Ishikawa (cell line): ENCODE data around the gene NAP1L5.
A peak's percentile ranks its signal among the peaks of the same experiment; 100 is the strongest.

Experiments used
- CEBPB ChIP-seq: IDR thresholded peaks from 2 replicates; pipeline ENCODE4 v1.6.1; 2012
- CREB1 ChIP-seq: IDR thresholded peaks from 2 replicates; pipeline ENCODE4 v1.6.1; 2012; ENCODE audit warnings: low read depth
- EGR1 ChIP-seq: IDR thresholded peaks from 2 replicates; pipeline ENCODE4 v1.6.1; 2012
- EP300 ChIP-seq: IDR thresholded peaks from 2 replicates; pipeline ENCODE4 v1.6.1; 2012; ENCODE audit warnings: borderline replicate concordance
- FOXM1 ChIP-seq: IDR thresholded peaks from 2 replicates; pipeline ENCODE4 v1.6.1; 2012; ENCODE audit warnings: low read depth, borderline replicate concordance
- MAX ChIP-seq: IDR thresholded peaks from 2 replicates; pipeline ENCODE4 v1.6.1; 2012
- NFIC ChIP-seq: IDR thresholded peaks from 2 replicates; pipeline ENCODE4 v1.6.1; 2012
- RAD21 ChIP-seq: IDR thresholded peaks from 2 replicates; pipeline ENCODE4 v1.6.1; 2012; ENCODE audit warnings: low read depth
- REST ChIP-seq: IDR thresholded peaks from 2 replicates; pipeline ENCODE4 v1.6.1; 2012; ENCODE audit warnings: low read depth, mild to moderate bottlenecking
- TAF1 ChIP-seq: IDR thresholded peaks from 2 replicates; pipeline ENCODE4 v1.6.1; 2012; ENCODE audit warnings: low read depth, mild to moderate bottlenecking
- TCF12 ChIP-seq: IDR thresholded peaks from 2 replicates; pipeline ENCODE4 v1.6.1; 2012; ENCODE audit warnings: low read depth
- TEAD4 ChIP-seq: IDR thresholded peaks from 2 replicates; pipeline ENCODE4 v1.6.1; 2012
- YY1 ChIP-seq: IDR thresholded peaks from 2 replicates; pipeline ENCODE4 v1.6.1; 2012; ENCODE audit warnings: low read depth
- ZBTB7A ChIP-seq: IDR thresholded peaks from 2 replicates; pipeline ENCODE4 v1.6.1; 2012; ENCODE audit warnings: low read depth
- TF ChIP-seq, protein P1 (sequence below): IDR thresholded peaks from 2 replicates; pipeline ENCODE4 v1.6.1; 2012

The NAP1L5 gene

DNA sequence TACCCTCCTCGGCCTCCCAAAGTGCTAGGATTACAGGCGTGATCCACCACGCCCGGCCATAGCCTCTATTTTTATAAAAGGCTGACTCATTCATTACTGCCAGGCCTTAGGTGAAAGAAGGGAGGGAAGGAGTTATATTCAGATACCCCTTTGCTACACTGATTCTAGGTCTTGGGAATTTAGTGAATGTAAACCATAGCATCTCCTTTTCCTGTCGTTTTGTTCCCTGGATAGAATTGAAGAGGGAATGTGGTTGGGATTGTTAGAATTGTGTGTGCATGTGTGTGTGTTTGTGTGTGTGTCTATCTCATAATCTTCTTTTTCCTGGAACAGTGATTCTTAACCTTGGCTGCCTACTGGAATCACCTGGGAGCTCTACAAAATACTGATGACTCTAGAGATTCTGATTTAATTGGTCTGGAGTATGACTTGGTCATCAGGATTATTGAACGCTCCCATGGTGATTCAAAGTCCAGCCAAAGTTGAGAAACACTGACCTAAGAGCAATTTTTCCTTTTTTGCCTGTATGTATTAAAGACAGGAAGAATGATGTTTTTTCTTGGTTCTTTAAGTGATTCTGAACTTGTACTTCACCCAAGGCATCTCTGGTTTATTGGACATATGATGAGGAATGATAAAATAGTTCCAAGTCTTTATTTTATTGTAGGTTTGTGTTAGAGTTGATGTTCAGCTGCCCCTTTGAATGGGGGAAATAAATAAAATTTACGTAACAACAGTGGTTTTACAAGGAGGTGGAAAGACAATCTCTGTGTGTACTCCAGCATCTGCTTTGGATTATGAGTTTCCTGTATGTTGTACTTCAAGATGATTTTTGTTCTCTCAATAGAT, 37.0 kb downstream of the NAP1L5 start:
- no peak for TF ChIP-seq EP300
- no peak for TF ChIP-seq MAX
- no peak for TF ChIP-seq ZBTB7A
- no peak for TF ChIP-seq CEBPB
- no peak for TF ChIP-seq RAD21
- no peak for TF ChIP-seq TCF12

- TF ChIP-seq EP300 = no peak
- no peak for TF ChIP-seq REST
Observed at GRCh38 chr4:88659890-88660208, 37.8 kb downstream of the NAP1L5 start.

DNA sequence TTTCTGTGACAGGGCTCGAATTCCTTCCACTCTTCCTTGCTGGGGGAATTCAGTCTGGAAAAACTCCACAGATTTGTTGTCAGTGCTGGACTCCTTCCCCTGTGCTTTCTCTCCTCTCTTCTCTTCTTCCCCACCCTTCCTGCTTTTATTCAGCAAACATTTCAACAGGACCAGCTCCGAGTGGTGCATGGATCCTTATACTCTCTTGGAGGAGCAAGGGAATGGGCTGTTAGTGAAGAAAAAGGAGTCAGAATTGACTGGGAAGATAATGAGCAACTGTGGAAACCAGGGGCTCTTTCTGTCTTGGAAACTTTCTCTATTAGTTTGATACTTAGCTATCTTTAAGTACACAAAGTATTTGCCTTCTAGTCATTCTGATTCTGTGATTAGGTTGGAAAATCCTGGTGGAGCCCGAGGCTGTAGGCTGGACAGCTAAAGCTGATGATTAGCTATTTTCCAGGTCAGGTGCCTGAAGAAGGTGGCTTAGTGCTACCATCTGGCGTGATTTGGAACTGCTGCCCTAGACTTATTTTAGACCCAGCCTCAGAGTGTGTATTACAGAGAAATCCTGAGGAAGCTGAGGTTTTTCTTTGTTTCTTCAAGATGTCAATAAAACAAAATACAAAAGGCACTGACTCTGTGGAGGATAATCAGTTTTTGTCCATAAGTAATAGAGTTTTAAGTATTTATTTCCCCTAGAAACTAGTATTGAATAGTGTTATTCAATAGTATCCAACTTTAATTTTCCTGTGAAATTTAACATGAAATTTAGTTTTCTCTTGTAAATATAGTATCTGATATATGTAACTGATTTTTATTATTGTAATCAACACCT, 38.4 kb downstream of the NAP1L5 start:
- peak; percentile 82 for TF ChIP-seq RAD21
- TF ChIP-seq EGR1 = no peak
- no peak for TF ChIP-seq MAX
- no peak for TF ChIP-seq YY1

DNA sequence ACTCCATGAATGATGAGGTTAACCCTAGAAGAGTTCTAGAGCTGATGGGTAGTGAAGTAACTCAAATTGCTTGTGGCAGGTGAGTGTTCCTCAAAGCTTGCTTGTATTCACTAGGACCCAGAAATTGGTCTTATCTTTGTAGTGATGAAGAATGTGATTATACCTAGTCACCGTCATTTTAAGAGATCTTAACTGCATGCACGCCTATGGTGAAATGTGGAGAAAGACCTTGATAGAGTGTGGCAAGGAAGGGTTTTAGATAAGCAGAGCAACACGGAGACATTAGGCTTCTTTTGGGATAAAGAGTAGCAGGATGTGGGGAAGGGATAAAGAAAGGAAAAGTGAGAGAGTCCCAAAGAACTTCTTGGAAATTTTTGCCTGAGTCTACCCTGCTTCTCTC, 42.4 kb downstream of the NAP1L5 start:
- no peak for TF ChIP-seq CEBPB
- no peak for TF ChIP-seq CREB1
- no peak for TF ChIP-seq EP300
- TF ChIP-seq ZBTB7A = no peak
- TF ChIP-seq, protein P1, sequence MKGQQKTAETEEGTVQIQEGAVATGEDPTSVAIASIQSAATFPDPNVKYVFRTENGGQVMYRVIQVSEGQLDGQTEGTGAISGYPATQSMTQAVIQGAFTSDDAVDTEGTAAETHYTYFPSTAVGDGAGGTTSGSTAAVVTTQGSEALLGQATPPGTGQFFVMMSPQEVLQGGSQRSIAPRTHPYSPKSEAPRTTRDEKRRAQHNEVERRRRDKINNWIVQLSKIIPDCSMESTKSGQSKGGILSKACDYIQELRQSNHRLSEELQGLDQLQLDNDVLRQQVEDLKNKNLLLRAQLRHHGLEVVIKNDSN = no peak
- no peak for TF ChIP-seq NFIC
- no peak for TF ChIP-seq TCF12
- TF ChIP-seq REST = no peak
- no peak for TF ChIP-seq EGR1
- TF ChIP-seq TEAD4 = no peak
- no peak for TF ChIP-seq MAX
- TF ChIP-seq YY1 = no peak
- no peak for TF ChIP-seq RAD21
- TF ChIP-seq TAF1 = no peak
- TF ChIP-seq FOXM1 = no peak

GRCh38 chr4:88653371-88653946, 44.2 kb downstream of the NAP1L5 start:
- TF ChIP-seq REST (no peak), RAD21 (no peak), EGR1 (no peak), YY1 (no peak), CREB1 (no peak), MAX (no peak), NFIC (no peak), FOXM1 (no peak), EP300 (no peak)
- TF ChIP-seq, protein P1 = no peak
